ENCODE results near the gene NUP214. TPM values are rescaled to one million over a fixed set of nuclear protein-coding genes. Genes with fewer than 3 reads are reported as not detected.
A peak's percentile ranks its signal among the peaks of the same experiment; 100 is the strongest.

NUP214 gene
- polyA plus RNA-seq, 1 of the 3 experiments (the other 2 are of a cell fraction), result 8.0 TPM

DNA sequence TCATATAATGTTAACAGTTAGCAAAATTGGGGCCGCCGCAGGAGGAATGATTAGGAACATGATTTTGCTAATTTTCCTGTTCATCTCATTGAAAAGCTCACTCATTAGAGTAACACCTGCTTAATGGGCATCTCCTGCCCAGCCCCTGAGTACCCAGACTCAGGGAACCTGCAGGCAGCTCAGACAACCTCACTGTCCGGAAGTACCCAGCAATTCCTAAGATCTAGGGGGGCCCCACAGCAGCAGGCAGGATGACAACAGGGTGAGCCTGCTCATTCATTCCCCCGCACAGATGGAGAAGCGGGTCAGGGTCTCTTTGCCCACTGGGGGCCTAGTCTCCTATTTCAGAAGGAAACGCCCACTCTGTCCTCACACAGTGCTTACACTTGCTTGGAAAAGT lies 138.3 kb downstream of the NUP214 start:
- H3K9me3 ChIP-seq, result no peaks in the 10 kb centered on the region
- no peaks in the 10 kb centered on the region for H3K79me2 ChIP-seq (ENCODE audit: insufficient read depth)
- WGBS (ENCODE audit: low lambda C conversion rate), result 85% methylated on average over 6 of the region's 6 CpGs
- no peaks in the 10 kb centered on the region for H3K9me2 ChIP-seq
- H3K36me3 ChIP-seq (replicated peaks in 1 of 2; ENCODE audit: control insufficient read depth in 1 of 2, insufficient read depth in 2 of 2, low read length in 1 of 2), result no peaks in the 10 kb centered on the region
- no peaks in the 10 kb centered on the region for H3K27me3 ChIP-seq (ENCODE audit: insufficient read depth)
- TF ChIP-seq, protein P1, sequence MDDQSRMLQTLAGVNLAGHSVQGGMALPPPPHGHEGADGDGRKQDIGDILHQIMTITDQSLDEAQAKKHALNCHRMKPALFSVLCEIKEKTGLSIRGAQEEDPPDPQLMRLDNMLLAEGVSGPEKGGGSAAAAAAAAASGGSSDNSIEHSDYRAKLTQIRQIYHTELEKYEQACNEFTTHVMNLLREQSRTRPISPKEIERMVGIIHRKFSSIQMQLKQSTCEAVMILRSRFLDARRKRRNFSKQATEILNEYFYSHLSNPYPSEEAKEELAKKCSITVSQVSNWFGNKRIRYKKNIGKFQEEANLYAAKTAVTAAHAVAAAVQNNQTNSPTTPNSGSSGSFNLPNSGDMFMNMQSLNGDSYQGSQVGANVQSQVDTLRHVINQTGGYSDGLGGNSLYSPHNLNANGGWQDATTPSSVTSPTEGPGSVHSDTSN (IDR thresholded peaks at IDR 0.05), result no peak
- TF ChIP-seq MEF2A (IDR thresholded peaks at IDR 0.05; ENCODE audit: borderline replicate concordance, low read depth), result no peak
- no peak for TF ChIP-seq FOXJ3 (CRISPR knock-in tag; IDR thresholded peaks at IDR 0.05)
- TF ChIP-seq RFX5 (IDR thresholded peaks at IDR 0.05; ENCODE audit: low read length), result no peak
- peaks cover 0 to 6% of the 10 kb centered on the region in 2 experiments; a peak in 1 of 4 replicates for H3K4me1 ChIP-seq (ENCODE audit: control insufficient read depth in 1 of 2, insufficient read depth in 2 of 2, low read depth in 1 of 2, low read length in 1 of 2)
- ChIA-PET CTCF (interaction anchor here (1.3 to 1.5 kb wide), 2 partner anchors 16 to 73 kb away, joined by 3 read pairs; no protein-coding TSS in a partner anchor), POLR2A (interaction anchor here (0.7 kb wide), 1 partner anchor 57 kb away, joined by 3 read pairs; no protein-coding TSS in a partner anchor)
- no peak overlapping the region for H3K4me3 ChIP-seq (ENCODE audit: low read depth in 2 of 2, low read length in 1 of 2)
- H4K20me1 ChIP-seq (ENCODE audit: insufficient read depth), result no peaks in the 10 kb centered on the region
- H3K9ac ChIP-seq, result no peak overlapping the region
- H3K27ac ChIP-seq (ENCODE audit: low read depth in 2 of 2, low read length in 1 of 2), result no peak overlapping the region
- H2AFZ ChIP-seq (ENCODE audit: low read depth), result no peak overlapping the region
- no peak overlapping the region for H3K4me2 ChIP-seq
- no peak for DNase-seq
- no peaks in the 10 kb centered on the region for H3F3A ChIP-seq (replicated peaks; ENCODE audit: insufficient read depth)

DNA sequence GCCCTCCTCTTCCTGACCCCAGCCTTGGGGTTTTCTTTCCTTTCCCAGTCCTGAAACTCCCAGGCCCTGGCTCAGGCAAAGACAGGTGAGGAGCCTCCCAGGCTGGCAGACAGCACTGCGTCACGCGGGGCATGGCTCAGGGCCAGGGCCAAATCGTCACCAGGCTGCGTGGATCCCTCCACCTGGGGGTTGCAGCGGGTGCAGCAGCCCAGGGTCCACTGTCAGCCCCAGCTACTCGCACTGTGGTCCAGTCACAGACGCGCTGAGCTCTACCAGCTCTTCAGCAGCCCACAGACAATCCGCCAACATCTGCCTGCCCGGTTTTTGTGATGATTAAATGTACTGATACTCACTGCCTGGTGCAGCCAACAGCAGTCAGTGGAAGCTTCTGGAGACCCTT lies 138.8 kb downstream of the NUP214 start:
- H3K27ac ChIP-seq (ENCODE audit: low read depth in 2 of 2, low read length in 1 of 2), result no peak overlapping the region
- no peaks in the 10 kb centered on the region for H3K27me3 ChIP-seq (ENCODE audit: insufficient read depth)
- no peaks in the 10 kb centered on the region for H3K36me3 ChIP-seq (replicated peaks in 1 of 2; ENCODE audit: control insufficient read depth in 1 of 2, insufficient read depth in 2 of 2, low read length in 1 of 2)
- no peak overlapping the region for H2AFZ ChIP-seq (ENCODE audit: low read depth)
- H3K9me2 ChIP-seq, result no peaks in the 10 kb centered on the region
- no peaks in the 10 kb centered on the region for H3K79me2 ChIP-seq (ENCODE audit: insufficient read depth)
- peak; percentile 74 for DNase-seq
- POLR2A ChIA-PET, result interaction anchor here (0.7 kb wide), 1 partner anchor 57 kb away, joined by 3 read pairs; no protein-coding TSS in a partner anchor
- H3K4me1 ChIP-seq (ENCODE audit: control insufficient read depth in 1 of 2, insufficient read depth in 2 of 2, low read depth in 1 of 2, low read length in 1 of 2), result peaks cover 0 to 6% of the 10 kb centered on the region in 2 experiments; a peak in 1 of 4 replicates
- no peaks in the 10 kb centered on the region for H3K9me3 ChIP-seq
- H3F3A ChIP-seq (replicated peaks; ENCODE audit: insufficient read depth), result no peaks in the 10 kb centered on the region
- H3K9ac ChIP-seq, result no peak overlapping the region
- CTCF ChIA-PET, result interaction anchor here (1.3 to 1.5 kb wide), 2 partner anchors 16 to 72 kb away, joined by 3 read pairs; no protein-coding TSS in a partner anchor
- no peak overlapping the region for H3K4me3 ChIP-seq (ENCODE audit: low read depth in 2 of 2, low read length in 1 of 2)
- 78% methylated on average over 11 of the region's 11 CpGs for WGBS (ENCODE audit: low lambda C conversion rate)
- H4K20me1 ChIP-seq (ENCODE audit: insufficient read depth), result no peaks in the 10 kb centered on the region
- H3K4me2 ChIP-seq, result no peak overlapping the region
- TF ChIP-seq RXRA (IDR thresholded peaks at IDR 0.05; ENCODE audit: borderline replicate concordance, low read depth), result no peak
- no peak for TF ChIP-seq TCF12 (IDR thresholded peaks at IDR 0.05)
- TF ChIP-seq RCOR1 (IDR thresholded peaks at IDR 0.05; ENCODE audit: low read length), result no peak
- TF ChIP-seq RFX5 (IDR thresholded peaks at IDR 0.05; ENCODE audit: low read length), result no peak
- TF ChIP-seq TAF1 (IDR thresholded peaks at IDR 0.05; ENCODE audit: borderline replicate concordance, low read depth, low read length), result no peak
- no peak for TF ChIP-seq SMC3 (IDR thresholded peaks at IDR 0.05; ENCODE audit: low read depth, low read length)
- TF ChIP-seq TEAD4 (IDR thresholded peaks at IDR 0.05; ENCODE audit: borderline replicate concordance, insufficient read depth), result no peak
- no peak for TF ChIP-seq GATA2 (CRISPR knock-in tag; IDR thresholded peaks at IDR 0.05)
- no peak for TF ChIP-seq MXI1 (IDR thresholded peaks at IDR 0.05; ENCODE audit: low read depth, low read length)
- no peak for TF ChIP-seq MEF2A (IDR thresholded peaks at IDR 0.05; ENCODE audit: borderline replicate concordance, low read depth)
- TF ChIP-seq, protein P2, sequence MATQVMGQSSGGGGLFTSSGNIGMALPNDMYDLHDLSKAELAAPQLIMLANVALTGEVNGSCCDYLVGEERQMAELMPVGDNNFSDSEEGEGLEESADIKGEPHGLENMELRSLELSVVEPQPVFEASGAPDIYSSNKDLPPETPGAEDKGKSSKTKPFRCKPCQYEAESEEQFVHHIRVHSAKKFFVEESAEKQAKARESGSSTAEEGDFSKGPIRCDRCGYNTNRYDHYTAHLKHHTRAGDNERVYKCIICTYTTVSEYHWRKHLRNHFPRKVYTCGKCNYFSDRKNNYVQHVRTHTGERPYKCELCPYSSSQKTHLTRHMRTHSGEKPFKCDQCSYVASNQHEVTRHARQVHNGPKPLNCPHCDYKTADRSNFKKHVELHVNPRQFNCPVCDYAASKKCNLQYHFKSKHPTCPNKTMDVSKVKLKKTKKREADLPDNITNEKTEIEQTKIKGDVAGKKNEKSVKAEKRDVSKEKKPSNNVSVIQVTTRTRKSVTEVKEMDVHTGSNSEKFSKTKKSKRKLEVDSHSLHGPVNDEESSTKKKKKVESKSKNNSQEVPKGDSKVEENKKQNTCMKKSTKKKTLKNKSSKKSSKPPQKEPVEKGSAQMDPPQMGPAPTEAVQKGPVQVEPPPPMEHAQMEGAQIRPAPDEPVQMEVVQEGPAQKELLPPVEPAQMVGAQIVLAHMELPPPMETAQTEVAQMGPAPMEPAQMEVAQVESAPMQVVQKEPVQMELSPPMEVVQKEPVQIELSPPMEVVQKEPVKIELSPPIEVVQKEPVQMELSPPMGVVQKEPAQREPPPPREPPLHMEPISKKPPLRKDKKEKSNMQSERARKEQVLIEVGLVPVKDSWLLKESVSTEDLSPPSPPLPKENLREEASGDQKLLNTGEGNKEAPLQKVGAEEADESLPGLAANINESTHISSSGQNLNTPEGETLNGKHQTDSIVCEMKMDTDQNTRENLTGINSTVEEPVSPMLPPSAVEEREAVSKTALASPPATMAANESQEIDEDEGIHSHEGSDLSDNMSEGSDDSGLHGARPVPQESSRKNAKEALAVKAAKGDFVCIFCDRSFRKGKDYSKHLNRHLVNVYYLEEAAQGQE (IDR thresholded peaks at IDR 0.05; ENCODE audit: low read depth, low read length), result no peak
- TF ChIP-seq EP300 (IDR thresholded peaks at IDR 0.05; ENCODE audit: borderline replicate concordance in 1 of 2, low read depth in 1 of 2, low read length in 1 of 2), result no peak
- no peak for TF ChIP-seq ELF1 (IDR thresholded peaks at IDR 0.05)
- no peak for TF ChIP-seq POLR2AphosphoS5 (IDR thresholded peaks at IDR 0.05; ENCODE audit: low read depth, low read length)
- TF ChIP-seq, protein P3, sequence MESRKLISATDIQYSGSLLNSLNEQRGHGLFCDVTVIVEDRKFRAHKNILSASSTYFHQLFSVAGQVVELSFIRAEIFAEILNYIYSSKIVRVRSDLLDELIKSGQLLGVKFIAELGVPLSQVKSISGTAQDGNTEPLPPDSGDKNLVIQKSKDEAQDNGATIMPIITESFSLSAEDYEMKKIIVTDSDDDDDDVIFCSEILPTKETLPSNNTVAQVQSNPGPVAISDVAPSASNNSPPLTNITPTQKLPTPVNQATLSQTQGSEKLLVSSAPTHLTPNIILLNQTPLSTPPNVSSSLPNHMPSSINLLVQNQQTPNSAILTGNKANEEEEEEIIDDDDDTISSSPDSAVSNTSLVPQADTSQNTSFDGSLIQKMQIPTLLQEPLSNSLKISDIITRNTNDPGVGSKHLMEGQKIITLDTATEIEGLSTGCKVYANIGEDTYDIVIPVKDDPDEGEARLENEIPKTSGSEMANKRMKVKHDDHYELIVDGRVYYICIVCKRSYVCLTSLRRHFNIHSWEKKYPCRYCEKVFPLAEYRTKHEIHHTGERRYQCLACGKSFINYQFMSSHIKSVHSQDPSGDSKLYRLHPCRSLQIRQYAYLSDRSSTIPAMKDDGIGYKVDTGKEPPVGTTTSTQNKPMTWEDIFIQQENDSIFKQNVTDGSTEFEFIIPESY (IDR thresholded peaks at IDR 0.05; ENCODE audit: borderline replicate concordance, low read depth), result no peak
- TF ChIP-seq, protein P4, sequence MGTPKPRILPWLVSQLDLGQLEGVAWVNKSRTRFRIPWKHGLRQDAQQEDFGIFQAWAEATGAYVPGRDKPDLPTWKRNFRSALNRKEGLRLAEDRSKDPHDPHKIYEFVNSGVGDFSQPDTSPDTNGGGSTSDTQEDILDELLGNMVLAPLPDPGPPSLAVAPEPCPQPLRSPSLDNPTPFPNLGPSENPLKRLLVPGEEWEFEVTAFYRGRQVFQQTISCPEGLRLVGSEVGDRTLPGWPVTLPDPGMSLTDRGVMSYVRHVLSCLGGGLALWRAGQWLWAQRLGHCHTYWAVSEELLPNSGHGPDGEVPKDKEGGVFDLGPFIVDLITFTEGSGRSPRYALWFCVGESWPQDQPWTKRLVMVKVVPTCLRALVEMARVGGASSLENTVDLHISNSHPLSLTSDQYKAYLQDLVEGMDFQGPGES (IDR thresholded peaks at IDR 0.05; ENCODE audit: low read depth, low read length), result no peak
- TF ChIP-seq, protein P1 (IDR thresholded peaks at IDR 0.05), result no peak

All from SK-N-SH (cell line).